Cerebellar nuclear complex (tissue), 1 donor: Measurements from ENCODE around the gene TTC7B.

Experiments used
- DNase-seq, 2 experiments: peaks; one replicate each; lab custom pipeline; 2025; lab: John Stamatoyannopoulos, UW

The TTC7B gene

DNA sequence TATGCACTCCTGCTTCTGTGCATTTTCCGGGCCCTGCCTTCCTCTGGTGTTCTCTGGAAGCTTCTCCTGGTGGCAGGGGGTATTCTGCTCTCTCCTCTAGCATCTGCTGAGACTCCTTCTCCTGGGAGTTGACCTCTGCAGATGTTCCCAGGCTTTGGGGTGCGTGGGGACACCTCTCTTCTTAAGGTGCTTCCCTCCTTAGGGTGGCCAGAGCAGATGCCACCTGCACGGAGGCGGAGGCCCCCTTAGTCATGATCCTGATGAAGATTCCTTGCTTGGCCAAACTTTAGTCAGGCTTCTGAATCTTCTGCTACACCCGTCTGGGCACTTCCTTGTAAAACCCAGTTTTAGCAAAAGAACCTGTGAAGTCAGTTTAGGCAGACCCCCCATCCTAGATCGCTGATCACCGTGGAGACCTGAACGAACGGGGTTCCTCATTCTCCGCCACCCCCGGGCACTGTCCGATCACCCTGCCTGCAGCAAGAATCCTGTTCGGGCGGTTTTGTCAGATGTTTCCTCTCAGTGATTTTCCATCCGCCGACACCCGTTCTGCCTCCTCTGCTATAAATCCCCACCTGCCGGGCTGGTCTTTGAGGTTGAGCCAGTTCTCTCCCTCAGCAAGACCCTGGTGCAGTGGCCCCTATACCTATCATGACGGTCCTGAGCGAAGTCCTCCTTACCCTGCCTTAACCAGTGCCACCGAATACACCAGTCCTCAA lies 307.5 kb downstream of the TTC7B start:
- DNase-seq = no peak

DNA sequence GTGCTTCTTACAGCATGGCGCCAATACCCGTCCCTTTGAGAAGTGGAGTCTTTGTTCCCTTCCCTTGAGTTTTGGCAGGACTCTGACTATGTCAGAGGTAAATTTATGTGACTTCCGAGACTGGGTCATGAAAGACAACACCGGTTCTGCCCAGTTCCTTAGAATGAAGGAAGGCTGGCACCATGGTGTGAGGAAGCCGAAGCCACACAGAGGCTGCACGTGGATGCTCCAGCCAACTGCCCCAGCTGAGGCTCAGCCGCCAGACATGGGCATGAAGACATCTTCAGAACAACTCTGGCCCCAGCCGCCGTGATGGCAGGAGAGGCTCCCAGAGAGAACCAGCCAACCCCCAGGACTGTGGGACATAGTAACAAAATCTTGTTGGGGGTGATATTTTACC lies 308.2 kb downstream of the TTC7B start:
- no peak for DNase-seq

DNA sequence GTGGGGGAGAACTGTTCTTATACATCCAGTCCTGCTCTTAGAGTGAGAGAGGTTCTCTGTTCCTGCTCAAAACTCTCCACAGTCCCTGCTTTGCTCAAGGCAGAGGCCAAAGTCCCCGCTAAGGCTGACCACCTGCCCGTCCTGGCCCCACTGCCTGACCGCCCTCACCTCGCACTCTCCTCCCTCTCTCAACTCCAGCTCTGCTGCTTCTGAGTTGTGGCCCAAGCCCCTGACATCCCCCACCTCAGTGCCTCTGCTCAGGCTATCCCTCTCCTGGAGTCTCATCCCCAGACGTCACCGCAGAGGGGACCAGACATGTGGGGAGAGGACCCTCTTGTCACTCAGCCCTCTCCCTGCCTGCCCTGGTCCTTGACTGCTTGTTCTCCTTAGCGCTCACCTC lies 308.8 kb downstream of the TTC7B start:
- no peak for DNase-seq

- DNase-seq = no peak
These were observed 309.5 kb downstream of the TTC7B start for GRCh38 chr14:90506748-90507147.

GRCh38 chr14:90505531-90505930 lies 310.7 kb downstream of the TTC7B start:
- no peak for DNase-seq

- no peak for DNase-seq
These were observed 311.6 kb downstream of the TTC7B start for GRCh38 chr14:90504643-90505042.

- DNase-seq = no peak
These were observed 312.6 kb downstream of the TTC7B start for GRCh38 chr14:90503582-90503981.

- no peak for DNase-seq
These were observed 313.5 kb downstream of the TTC7B start for GRCh38 chr14:90502760-90503159.

GRCh38 chr14:90500665-90501370 lies 315.4 kb downstream of the TTC7B start:
- no peak for DNase-seq

- no peak for DNase-seq
These were observed 316.1 kb downstream of the TTC7B start for GRCh38 chr14:90499908-90500664.

- DNase-seq = no peak
These were observed 317.1 kb downstream of the TTC7B start for GRCh38 chr14:90499121-90499520.

DNA sequence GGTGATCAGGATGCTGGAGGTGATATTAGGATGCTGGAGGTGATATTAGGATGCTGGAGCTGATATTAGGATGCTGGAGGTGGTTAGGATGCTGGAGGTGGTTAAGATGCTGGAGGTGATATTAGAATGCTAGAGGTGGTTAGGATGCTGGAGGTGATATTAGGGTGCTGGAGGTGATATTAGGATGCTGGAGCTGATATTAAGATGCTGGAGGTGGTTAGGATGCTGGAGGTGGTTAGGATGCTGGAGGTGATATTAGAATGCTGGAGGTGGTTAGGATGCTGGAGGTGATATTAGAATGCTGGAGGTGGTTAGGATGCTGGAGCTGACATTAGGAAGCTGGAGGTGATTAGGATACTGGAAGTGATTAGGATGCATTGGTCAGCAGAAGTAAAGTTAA lies 318.0 kb downstream of the TTC7B start:
- DNase-seq = no peak

- DNase-seq = no peak
These were observed 319.9 kb downstream of the TTC7B start for GRCh38 chr14:90496379-90496778.

DNA sequence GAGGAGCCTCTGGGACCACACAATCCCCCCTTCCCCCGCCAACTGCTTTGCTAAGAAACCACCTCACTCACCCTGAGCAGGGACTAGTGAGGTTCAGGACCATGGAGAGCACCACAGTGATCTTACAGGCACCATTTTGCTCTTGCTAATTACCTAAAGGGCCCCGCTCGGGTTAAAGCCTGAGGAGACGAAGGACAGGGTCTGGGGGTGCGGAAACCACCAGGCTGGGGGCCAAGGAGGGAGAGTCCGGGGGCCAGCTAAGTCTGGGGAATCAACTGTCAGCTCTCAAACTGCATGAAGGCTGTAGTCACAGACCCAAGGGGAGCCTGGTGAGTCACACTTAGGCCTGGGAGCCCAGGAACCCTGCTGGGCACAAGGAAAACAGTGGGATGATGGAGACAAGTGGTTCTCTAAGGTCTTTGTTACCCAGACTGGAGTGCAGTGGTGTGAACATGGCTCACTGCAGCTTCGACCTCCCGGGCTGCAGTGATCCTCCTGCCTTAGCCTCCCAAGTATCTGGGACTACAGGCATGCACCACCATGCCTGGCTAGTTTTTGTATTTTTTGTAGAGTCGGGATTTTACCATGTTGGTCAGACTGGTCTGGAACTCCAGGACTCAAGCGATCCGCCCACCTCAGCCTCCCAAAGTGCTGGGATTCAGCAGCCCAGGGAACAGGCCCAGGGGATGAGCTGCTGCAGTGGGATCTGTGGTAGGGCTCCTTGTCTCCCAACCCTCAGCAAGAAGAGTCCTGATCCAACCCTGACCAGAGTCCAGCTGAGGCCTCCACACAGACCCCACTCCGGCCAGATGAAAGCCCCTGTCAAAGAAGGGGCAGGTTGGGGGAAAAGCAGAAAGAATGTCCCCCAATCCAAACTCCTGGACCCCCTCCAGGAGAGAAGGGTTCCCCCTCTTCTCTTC lies 320.6 kb downstream of the TTC7B start:
- no peak for DNase-seq

GRCh38 chr14:90491911-90492531 lies 324.2 kb downstream of the TTC7B start:
- no peak for DNase-seq

DNA sequence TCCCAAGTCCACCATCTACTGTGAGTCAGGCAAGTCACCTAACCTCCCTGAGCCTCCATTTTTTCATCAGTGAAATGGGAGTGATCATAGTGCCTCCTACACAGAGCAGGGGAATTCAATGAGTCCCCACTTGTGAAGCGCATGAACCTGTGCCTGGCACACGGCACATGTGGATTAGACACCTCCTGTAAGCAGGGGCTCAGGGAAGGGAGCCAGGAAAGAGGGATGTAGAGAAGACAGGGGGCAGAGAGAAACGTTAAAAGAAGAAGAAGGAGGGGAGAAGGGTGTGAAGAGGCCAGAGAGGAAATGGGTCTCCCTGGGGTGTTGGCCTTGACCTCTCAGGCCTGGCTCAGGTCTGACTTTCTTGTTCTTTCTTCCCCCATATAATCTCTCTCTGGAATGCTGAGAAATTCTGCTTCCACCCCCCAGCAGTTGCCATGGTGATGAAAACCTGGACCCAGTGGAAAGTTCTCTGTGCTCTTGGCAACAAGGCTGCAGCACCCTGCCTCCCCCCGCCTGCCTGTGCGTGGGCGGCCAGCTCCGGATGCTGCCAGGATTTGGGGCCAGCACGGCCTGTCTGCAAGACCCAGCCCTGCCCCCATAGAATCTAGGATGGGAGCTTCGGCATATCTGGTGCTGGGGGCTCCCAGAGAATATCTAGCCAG lies 324.9 kb downstream of the TTC7B start:
- DNase-seq = peak; percentile 96

DNA sequence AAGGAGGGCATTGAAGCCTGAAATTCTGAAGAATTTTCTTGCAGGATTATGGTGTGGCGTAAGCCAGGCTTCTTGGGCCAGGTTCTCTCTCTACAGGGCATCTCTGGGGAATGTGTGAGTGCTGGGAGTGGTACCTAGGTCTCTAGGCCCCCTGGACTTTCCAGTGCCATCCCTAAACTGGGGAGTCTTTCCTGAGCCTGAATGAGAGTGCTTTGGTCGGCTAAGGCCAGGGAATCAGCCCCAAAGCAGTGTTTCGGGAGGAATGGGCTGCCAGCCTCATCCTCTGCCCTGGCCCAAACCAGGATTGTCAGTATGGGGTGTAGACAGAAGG lies 325.5 kb downstream of the TTC7B start:
- no peak for DNase-seq

- DNase-seq = peak in 1 of 2 experiments; percentile 48
These were observed 326.1 kb downstream of the TTC7B start for GRCh38 chr14:90489916-90490719.

DNA sequence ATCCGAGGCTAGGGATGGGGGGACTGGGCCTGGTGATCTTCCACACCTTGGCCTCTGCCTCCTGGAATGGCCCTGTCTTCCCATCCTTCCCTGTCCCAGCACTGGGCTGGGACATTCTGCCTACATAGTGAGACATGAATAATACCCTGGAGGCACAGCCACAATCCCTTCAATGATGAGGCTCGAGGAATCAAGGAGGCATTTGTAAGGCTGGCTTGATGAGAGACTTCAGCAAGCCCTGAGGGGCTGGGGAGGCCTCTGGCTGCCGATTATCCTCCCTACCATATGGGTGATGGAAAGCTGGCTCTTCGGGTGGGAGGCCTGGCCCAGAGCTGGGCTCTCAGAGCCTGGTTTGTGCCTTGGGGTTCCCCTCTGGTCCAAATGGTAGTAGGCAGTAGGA lies 326.9 kb downstream of the TTC7B start:
- no peak for DNase-seq

DNA sequence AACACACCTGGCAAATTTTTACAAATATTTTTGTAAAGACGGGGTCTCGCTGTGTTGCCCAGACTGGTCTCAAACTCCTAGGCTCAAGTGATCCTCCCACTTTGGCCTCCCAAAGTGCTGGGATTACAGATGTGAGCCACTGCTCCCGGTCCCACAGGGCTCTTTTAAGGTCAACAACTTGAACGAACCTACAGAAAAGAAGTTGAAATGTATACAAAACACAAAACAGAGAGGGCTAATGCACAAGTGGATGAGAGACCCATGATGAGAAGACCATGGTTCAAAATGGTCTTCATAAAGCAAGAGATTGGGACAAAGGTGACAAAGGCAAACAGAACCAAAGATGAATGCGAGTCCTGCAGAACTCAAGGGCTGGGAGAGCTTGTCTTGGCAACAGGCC lies 328.0 kb downstream of the TTC7B start:
- no peak for DNase-seq
